Measurements from ENCODE around the gene MATN3. TPM values are rescaled to one million over a fixed set of nuclear protein-coding genes. Genes with fewer than 3 reads are reported as not detected.

MATN3 gene
- total and polyA plus RNA-seq, 9 of the 15 experiments (the other 6 are each of a cell fraction or from before 2014, with no cell fraction given) = not detected

- TF ChIP-seq GATAD2A (IDR thresholded peaks at IDR 0.05) (no peak), RREB1 (CRISPR knock-in tag; IDR thresholded peaks at IDR 0.05) (no peak), KAT2B (IDR thresholded peaks at IDR 0.05; ENCODE audit: low read depth, low read length) (no peak), MCM3 (IDR thresholded peaks at IDR 0.05) (no peak)
Observed at GRCh38 chr2:20034218-20034617, 21.8 kb upstream of the MATN3 start (continued).

- H3K27me3 ChIP-seq (ENCODE audit: control insufficient read depth in 2 of 2, insufficient read depth in 2 of 2, low read length in 2 of 2) = no peaks in the 10 kb centered on the region
- TF ChIP-seq HINFP (tag; conservative IDR thresholded peaks at IDR 0.05; ENCODE audit: low read depth) = no peak
- TF ChIP-seq ZNF23 (CRISPR knock-in tag; IDR thresholded peaks at IDR 0.05) = no peak
- no peak for TF ChIP-seq ZNF586 (CRISPR knock-in tag; conservative IDR thresholded peaks at IDR 0.05)
- TF ChIP-seq SP2 (IDR thresholded peaks at IDR 0.05; ENCODE audit: extremely low read depth, low read depth, low read length, poor library complexity, severe bottlenecking) = no peak
- no peak for TF ChIP-seq PPARD (CRISPR knock-in tag; IDR thresholded peaks at IDR 0.05)
- TF ChIP-seq SIN3B (IDR thresholded peaks at IDR 0.05; ENCODE audit: low read depth) = no peak
- no peak for TF ChIP-seq LEF1 (IDR thresholded peaks at IDR 0.05)
- TF ChIP-seq ARID1B (IDR thresholded peaks at IDR 0.05) = no peak
- no peak for TF ChIP-seq ZNF766 (CRISPR knock-in tag; conservative IDR thresholded peaks at IDR 0.05)
- no peak for TF ChIP-seq CGGBP1 (CRISPR knock-in tag; IDR thresholded peaks at IDR 0.05)
- no peak for TF ChIP-seq KDM2B (CRISPR knock-in tag; IDR thresholded peaks at IDR 0.05)
- BruUV-seq (replicated peaks) = no TSS peak
- in situ Hi-C loops (cut with MboI) = no loop called here
- POLR2A ChIA-PET = interaction anchor here (0.9 to 3.8 kb wide), 2 partner anchors 11 to 18 kb away, joined by 3 to 19 read pairs; no protein-coding TSS in a partner anchor
- H4K20me1 ChIP-seq (replicated peaks; ENCODE audit: control insufficient read depth, insufficient read depth, low read length) = no peaks in the 10 kb centered on the region; the same call in 1 of the 2 replicates
- H3K4me3 ChIP-seq = no peak overlapping the region
- H3K4me2 ChIP-seq (ENCODE audit: insufficient read depth, low read length) = no peak overlapping the region
- H2AFZ ChIP-seq (ENCODE audit: low read depth, low read length) = no peak overlapping the region
- intact Hi-C loops (cut with micrococcal nuclease) = no loop called here
- no peak for ATAC-seq
- H3K9ac ChIP-seq (ENCODE audit: insufficient read depth in 1 of 2, low read depth in 2 of 2, low read length in 2 of 2) = no peak overlapping the region
- DNase-seq (ENCODE audit: extremely low read depth in 1 of 4, low spot score in 3 of 4) = no peak
- WGBS (ENCODE audit: insufficient coverage, low coverage, missing lambda C conversion rate) = 89% methylated on average over 3 of the region's 3 CpGs
- CTCF ChIA-PET (ENCODE audit: low intra/inter-chr PET ratio) = no interaction called here
- FAIRE-seq = no peak
- no peaks in the 10 kb centered on the region for H3K9me1 ChIP-seq (ENCODE audit: control insufficient read depth, insufficient read depth, low read length)
- peaks cover 85% of the 10 kb centered on the region for H3K36me3 ChIP-seq (ENCODE audit: control insufficient read depth, insufficient read depth, low read length)
- H3K4me1 ChIP-seq (replicated peaks in 1 of 2; ENCODE audit: control insufficient read depth in 2 of 2, insufficient read depth in 2 of 2, low read length in 2 of 2) = no peaks in the 10 kb centered on the region; a peak in 1 of 5 replicates
- H3K27ac ChIP-seq (ENCODE audit: extremely low read depth, low read depth, low read length) = no peak overlapping the region
- H3K79me2 ChIP-seq (ENCODE audit: control insufficient read depth, insufficient read depth, low read length) = no peaks in the 10 kb centered on the region
- H3K9me3 ChIP-seq (replicated peaks; ENCODE audit: control insufficient read depth, insufficient read depth, low read depth, low read length) = no peaks in the 10 kb centered on the region
Observed at GRCh38 chr2:20033322-20033721, 20.9 kb upstream of the MATN3 start.

Measured in K562 (cell line).